Measurements from ENCODE around the gene MCOLN3.

Gene MCOLN3

GRCh38 chr1:85041793-85042192 is 6.5 kb downstream of the MCOLN3 start:
- Histone ChIP-seq H2AFZ (ENCODE audit: low read length) (no peak overlapping the region), H3K27me3 (ENCODE audit: insufficient read depth, low read length) (peaks cover 6% of the 10 kb centered on the region; the same call in 1 of the 2 replicates), H3K9ac (ENCODE audit: low read length) (no peak overlapping the region), H3K36me3 (ENCODE audit: insufficient read depth, low read length) (no peaks in the 10 kb centered on the region), H3K27ac (ENCODE audit: low read depth, low read length, poor library complexity, severe bottlenecking) (no peak overlapping the region), H3F3A (ENCODE audit: insufficient read depth, low read length) (peaks cover 2% of the 10 kb centered on the region; the same call in 1 of the 2 replicates), H3K4me1 (ENCODE audit: insufficient read depth, low read length, severe bottlenecking) (no peaks in the 10 kb centered on the region), H3K9me2 (ENCODE audit: low read depth, low read length) (no peaks in the 10 kb centered on the region), H3K79me2 (ENCODE audit: insufficient read depth, low read length) (no peaks in the 10 kb centered on the region), H3K4me3 (ENCODE audit: low read depth, low read length, poor library complexity, severe bottlenecking) (no peak overlapping the region), H4K20me1 (ENCODE audit: insufficient read depth, low read length) (no peaks in the 10 kb centered on the region), H3K4me2 (ENCODE audit: low read length) (no peak overlapping the region), H3K9me3 (ENCODE audit: low read length) (no peaks in the 10 kb centered on the region)
- no peak for TF ChIP-seq EZH2 (IDR thresholded peaks at IDR 0.05; ENCODE audit: borderline replicate concordance, low read length)

- Histone ChIP-seq H3K79me2 (ENCODE audit: insufficient read depth, low read length) (no peaks in the 10 kb centered on the region), H3K36me3 (ENCODE audit: insufficient read depth, low read length) (no peaks in the 10 kb centered on the region), H3K4me1 (ENCODE audit: insufficient read depth, low read length, severe bottlenecking) (no peaks in the 10 kb centered on the region), H3K4me2 (ENCODE audit: low read length) (no peak overlapping the region), H3K9me3 (ENCODE audit: low read length) (no peaks in the 10 kb centered on the region), H2AFZ (ENCODE audit: low read length) (no peak overlapping the region), H3K9me2 (ENCODE audit: low read depth, low read length) (no peaks in the 10 kb centered on the region), H3K4me3 (ENCODE audit: low read depth, low read length, poor library complexity, severe bottlenecking) (no peak overlapping the region), H3K27ac (ENCODE audit: low read depth, low read length, poor library complexity, severe bottlenecking) (no peak overlapping the region), H3K27me3 (ENCODE audit: insufficient read depth, low read length) (no peaks in the 10 kb centered on the region), H3F3A (ENCODE audit: insufficient read depth, low read length) (no peaks in the 10 kb centered on the region), H3K9ac (ENCODE audit: low read length) (no peak overlapping the region), H4K20me1 (ENCODE audit: insufficient read depth, low read length) (no peaks in the 10 kb centered on the region)
- TF ChIP-seq EZH2 (IDR thresholded peaks at IDR 0.05; ENCODE audit: borderline replicate concordance, low read length) (no peak), CTCF (IDR thresholded peaks at IDR 0.05; ENCODE audit: low read length) (no peak)
Measured at GRCh38 chr1:85033221-85033620, 15.1 kb downstream of the MCOLN3 start.

- no peak overlapping the region for H3K27ac ChIP-seq (ENCODE audit: low read depth, low read length, poor library complexity, severe bottlenecking)
- no peaks in the 10 kb centered on the region for H3K9me3 ChIP-seq (ENCODE audit: low read length)
- H3K4me3 ChIP-seq (ENCODE audit: low read depth, low read length, poor library complexity, severe bottlenecking): no peak overlapping the region
- no peaks in the 10 kb centered on the region for H3K27me3 ChIP-seq (ENCODE audit: insufficient read depth, low read length)
- H3K9me2 ChIP-seq (ENCODE audit: low read depth, low read length): no peaks in the 10 kb centered on the region
- TF ChIP-seq CTCF (IDR thresholded peaks at IDR 0.05; ENCODE audit: low read length) (no peak), EZH2 (IDR thresholded peaks at IDR 0.05; ENCODE audit: borderline replicate concordance, low read length) (no peak)
- no peak overlapping the region for H3K9ac ChIP-seq (ENCODE audit: low read length)
- no peaks in the 10 kb centered on the region for H3F3A ChIP-seq (ENCODE audit: insufficient read depth, low read length)
- H3K79me2 ChIP-seq (ENCODE audit: insufficient read depth, low read length): no peaks in the 10 kb centered on the region
- H4K20me1 ChIP-seq (ENCODE audit: insufficient read depth, low read length): no peaks in the 10 kb centered on the region
- no peak overlapping the region for H2AFZ ChIP-seq (ENCODE audit: low read length)
- H3K4me1 ChIP-seq (ENCODE audit: insufficient read depth, low read length, severe bottlenecking): peaks cover 9% of the 10 kb centered on the region
- H3K36me3 ChIP-seq (ENCODE audit: insufficient read depth, low read length): no peaks in the 10 kb centered on the region
- H3K4me2 ChIP-seq (ENCODE audit: low read length): no peak overlapping the region
Measured at GRCh38 chr1:85030536-85030935, 17.8 kb downstream of the MCOLN3 start.

GRCh38 chr1:85028151-85028550 is 20.1 kb downstream of the MCOLN3 start:
- H3F3A ChIP-seq (ENCODE audit: insufficient read depth, low read length): no peaks in the 10 kb centered on the region
- no peak overlapping the region for H2AFZ ChIP-seq (ENCODE audit: low read length)
- no peaks in the 10 kb centered on the region for H3K9me3 ChIP-seq (ENCODE audit: low read length)
- no peak overlapping the region for H3K4me2 ChIP-seq (ENCODE audit: low read length)
- no peaks in the 10 kb centered on the region for H3K79me2 ChIP-seq (ENCODE audit: insufficient read depth, low read length)
- peaks cover 9% of the 10 kb centered on the region for H3K4me1 ChIP-seq (ENCODE audit: insufficient read depth, low read length, severe bottlenecking)
- H3K9me2 ChIP-seq (ENCODE audit: low read depth, low read length): no peaks in the 10 kb centered on the region
- TF ChIP-seq EZH2 (IDR thresholded peaks at IDR 0.05; ENCODE audit: borderline replicate concordance, low read length): no peak
- no peak for TF ChIP-seq CTCF (IDR thresholded peaks at IDR 0.05; ENCODE audit: low read length)
- no peaks in the 10 kb centered on the region for H3K36me3 ChIP-seq (ENCODE audit: insufficient read depth, low read length)
- H4K20me1 ChIP-seq (ENCODE audit: insufficient read depth, low read length): no peaks in the 10 kb centered on the region
- H3K27me3 ChIP-seq (ENCODE audit: insufficient read depth, low read length): no peaks in the 10 kb centered on the region
- H3K9ac ChIP-seq (ENCODE audit: low read length): no peak overlapping the region
- no peak overlapping the region for H3K27ac ChIP-seq (ENCODE audit: low read depth, low read length, poor library complexity, severe bottlenecking)
- no peak overlapping the region for H3K4me3 ChIP-seq (ENCODE audit: low read depth, low read length, poor library complexity, severe bottlenecking)

Data from OCI-LY1 (cell line).